SW 1271 (cell line): Measurements from ENCODE around the gene CAMK2A.
"Not testable (repeated sequence)": the region's sequence is repeated elsewhere in the genome, so short reads cannot be mapped to it uniquely, and the experiment has no call there.

Source experiments
- DNase-seq, 2 experiments: peaks; one replicate each; lab custom pipeline; 2025; lab: John Stamatoyannopoulos, UW

The CAMK2A gene

DNA sequence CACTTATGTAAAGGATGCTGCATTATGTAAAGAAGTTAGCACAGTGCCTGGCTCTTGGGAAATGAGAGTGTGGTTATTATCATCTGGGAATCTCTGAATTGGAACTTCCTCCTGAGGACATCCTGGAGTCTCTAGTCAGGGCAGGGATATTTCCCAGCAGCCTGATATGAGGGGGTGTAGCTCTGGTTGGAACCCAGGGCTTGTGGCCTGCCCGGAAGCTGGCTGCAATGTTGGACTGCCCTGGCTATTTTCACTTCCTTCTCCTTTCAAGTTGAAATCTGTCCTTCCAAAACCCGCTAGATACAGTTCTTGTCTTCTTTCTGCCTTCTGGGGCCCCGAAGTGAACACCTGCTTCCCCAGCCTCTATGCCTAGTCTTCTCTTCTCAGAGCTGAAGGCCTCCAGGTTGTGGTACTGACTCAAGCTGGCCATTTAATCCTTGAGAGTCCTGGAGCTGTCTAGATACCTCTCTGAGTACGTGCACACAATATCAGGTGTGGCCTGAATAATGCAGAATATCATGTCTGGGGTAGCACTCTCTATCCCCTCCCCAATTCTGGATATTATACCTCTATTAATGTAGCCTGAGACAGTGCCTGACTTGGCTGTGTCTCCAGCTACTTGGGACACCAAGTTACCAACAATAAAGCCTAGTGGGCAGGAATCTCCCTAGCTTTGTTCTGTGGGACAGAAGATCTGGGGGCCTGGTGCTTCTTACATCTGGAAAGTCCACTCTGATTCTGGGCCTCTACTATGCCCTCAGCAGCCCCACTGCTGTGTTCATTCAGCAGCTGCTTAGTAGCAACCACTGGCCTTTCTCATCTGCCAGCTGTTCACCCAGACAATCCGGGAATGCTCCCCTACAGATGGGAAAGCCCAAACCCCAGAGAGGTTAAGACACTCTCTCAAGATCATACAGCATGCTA is 54.7 kb downstream of the CAMK2A start:
- no peak for DNase-seq

DNA sequence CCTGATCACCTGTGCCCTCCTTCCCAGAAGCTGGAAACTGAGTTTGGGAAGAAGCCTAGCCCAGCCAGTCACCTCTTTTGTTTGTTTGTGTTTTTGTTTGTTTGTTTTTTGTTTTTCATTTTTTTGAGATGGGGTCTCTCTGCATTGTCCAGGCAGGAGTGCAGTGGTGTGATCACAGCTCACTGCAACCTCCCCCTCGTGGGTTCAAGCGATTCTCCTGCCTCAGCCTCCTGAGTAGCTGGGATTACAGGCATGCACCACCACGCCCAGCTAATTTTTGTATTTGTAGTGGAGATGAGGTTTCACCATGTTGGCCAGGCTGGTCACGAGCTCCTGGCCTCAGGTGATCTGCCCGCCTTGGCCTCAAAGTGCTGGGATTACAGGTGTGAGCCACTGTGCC is 55.9 kb downstream of the CAMK2A start:
- DNase-seq, result not testable (repeated sequence)

- DNase-seq, result no peak
Measured at GRCh38 chr5:150230842-150231241, 58.7 kb downstream of the CAMK2A start.

DNA sequence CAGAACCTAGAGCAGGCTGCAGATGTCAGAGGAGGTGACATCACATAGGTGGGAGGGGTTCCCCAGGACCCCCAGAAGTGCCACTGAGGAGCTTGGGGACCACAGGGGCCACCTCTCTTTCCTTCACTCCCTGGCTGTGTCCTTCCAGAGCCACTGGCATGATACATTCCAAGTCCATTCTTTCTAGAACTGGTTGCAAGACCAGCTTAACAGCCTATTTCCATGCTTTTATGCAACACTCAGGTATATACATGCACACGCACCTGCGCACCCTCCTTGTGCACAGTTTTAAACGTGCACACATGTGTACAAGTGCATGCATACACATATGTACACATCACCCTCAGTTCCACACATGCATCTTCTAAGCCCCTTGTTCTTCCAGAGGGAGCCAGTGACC is 60.0 kb downstream of the CAMK2A start:
- no peak for DNase-seq

DNA sequence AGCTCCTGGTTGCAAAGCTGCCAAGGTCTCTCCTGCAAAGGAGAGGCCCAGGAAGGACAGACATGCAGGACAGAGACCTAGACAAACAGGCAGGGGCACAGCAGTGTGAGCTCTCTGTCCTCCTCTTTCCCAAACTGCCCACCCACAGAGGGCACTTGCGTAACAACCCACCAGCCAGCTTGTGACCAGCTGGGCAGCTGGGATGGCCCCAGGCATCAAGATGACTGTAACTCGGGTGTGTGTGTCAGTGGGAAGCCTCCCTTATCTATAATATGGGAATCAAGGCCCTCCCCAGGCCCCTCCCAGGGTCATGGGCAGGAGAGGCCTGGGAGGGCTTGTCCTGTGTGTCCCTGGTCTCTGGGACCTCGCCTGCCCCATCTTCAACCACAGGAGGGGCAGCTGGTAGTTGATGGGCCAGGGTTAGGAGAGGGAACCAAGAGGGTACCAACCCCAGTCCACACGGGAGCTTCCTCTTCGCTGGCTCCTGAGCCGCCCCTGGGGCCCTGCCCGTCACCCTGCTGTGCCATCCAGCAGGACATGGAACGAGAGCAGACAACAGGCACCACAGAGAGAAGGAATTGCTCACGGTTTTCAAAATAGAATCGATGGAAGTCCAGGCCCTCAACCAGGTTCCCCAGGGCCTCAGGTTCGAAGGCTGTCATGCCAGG is 61.8 kb downstream of the CAMK2A start:
- no peak for DNase-seq

DNA sequence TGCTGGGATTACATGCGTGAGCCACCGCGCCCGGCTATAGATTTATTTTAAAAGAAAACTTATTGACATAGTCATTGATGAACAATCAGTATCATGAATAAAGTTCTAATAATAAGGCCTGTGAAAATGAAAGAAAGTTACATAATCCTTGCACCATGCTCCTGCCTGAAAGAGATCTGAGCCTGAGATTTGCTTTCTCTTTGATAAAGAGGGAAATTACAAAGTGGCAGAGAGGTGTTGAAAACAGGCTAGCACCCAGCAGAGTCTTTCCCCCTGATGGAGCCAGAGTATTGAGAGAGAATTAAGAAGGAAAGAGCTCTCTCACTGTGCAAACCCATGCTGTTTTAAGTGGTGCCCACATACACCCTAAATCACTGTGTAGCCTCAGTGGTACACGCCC is 62.5 kb downstream of the CAMK2A start:
- peak in 1 of 2 experiments; percentile 9 for DNase-seq

- no peak for DNase-seq
Measured at GRCh38 chr5:150224483-150225027, 65.0 kb downstream of the CAMK2A start.

GRCh38 chr5:150223474-150223873 is 66.1 kb downstream of the CAMK2A start:
- no peak for DNase-seq

DNA sequence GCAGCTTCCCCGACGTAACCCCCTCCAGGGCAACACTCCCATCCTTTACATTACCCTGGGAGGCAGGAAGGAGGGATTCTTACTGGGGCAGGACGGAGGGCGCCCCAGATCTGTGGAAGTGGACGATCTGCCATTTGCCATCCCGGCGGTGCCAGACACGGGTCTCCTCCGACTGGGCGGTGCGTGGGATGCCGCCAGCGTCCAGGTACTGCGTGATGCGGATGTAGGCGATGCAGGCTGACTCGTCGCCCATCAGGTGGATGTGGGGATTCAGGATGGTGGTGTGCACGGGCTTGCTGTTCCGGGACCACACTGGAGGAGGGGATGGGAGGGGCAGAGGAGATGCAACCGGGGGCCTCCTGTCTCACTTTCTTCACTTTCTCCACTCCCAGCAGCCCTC is 66.7 kb downstream of the CAMK2A start:
- no peak for DNase-seq

DNA sequence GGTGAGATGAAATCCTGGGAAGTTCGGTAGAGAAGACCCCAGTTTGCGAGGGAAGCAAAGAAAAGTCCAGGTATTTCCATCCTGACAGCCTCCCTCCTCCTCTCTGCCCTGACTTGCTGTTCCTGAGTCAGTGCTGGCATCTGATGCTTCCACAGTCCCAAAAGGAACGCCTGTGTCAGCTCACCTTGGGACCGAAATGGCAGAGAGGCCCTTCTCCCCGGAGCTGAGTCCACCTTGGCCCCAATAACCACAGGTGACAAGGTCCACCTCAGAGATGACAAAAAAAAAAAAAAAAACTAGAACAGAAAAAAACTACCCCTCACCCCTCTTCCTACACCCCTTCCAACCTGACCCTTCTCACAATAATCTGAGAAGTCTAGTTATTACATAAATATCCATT is 68.1 kb downstream of the CAMK2A start:
- DNase-seq, result no peak

GRCh38 chr5:150219861-150220260 is 69.7 kb downstream of the CAMK2A start:
- DNase-seq, result no peak

GRCh38 chr5:150219142-150219541 is 70.4 kb downstream of the CAMK2A start:
- DNase-seq, result no peak

DNA sequence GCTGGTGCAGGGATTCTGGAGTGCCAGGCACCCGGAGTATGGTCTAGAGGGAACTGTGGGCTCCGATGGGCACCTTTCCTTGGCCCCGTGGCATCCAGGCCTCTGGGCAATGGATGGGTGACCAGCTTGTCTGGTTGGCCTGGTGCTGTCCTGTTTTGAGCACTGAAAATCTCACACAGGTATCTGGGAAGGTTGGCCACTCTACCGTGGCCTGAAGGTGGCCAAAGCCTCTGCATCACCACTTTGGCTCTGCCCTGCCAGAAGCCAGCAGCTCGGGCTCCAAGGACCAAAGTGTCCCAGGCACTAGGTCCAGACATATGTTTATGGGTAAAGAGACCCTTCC is 70.9 kb downstream of the CAMK2A start:
- DNase-seq, result no peak

DNA sequence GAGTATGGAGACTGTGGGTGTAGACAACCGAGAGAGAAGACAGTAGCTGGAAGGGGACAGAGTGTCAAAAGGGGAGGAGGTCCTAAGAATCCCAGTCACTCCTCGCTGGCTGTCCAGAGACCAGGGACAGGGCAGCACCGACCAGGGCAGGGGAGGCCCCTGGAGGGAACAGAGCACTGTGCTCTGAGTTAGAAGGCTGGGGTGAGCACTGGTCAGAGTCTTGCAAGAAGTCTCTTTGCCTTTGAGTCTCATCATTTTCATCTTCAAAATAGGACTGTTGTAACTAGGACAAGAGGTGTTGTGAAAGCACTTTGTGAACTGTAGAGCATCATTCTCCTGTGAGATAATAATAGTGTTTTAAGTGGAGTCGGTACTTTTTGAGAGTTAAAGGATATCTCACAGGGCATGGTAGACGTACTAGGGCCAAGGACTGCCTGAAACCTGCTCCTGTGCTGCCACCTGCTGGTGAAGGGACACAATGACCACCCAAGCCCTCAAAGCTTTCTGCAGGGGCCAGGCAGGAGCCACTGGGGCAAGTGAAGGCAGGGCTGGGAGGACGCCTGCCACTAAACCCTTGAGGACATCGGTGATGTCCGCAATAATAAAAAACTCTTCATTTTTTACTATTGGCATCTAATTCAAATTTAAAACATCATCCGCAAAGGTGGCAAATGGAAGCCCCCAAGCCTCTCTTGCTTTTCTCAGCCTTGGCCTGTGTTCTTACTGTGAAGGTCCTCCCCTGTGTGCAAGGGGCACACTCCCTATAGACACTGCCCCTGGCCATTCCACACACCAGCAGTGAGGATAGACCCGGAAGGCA is 71.5 kb downstream of the CAMK2A start:
- peak; percentile 51 to 84 for DNase-seq

DNA sequence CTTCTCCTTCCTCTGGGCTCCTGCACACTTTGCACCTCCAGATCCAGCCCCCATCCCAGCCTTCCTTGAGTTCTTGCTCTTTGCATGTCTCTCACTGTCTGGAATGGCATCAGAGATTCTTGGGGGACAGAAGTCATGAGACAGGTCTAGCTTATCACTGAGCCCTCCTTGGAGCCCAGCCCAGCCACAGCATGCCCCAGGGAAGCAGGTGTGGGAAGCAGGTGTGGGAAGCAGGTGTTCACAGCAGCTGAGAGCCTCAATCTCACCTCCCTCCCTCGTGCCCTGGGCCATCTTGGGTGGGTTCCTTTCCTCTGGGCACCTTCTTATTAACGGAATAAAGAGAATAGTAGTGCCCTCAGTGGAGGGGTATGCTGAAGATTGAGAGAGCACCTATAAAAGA is 72.5 kb downstream of the CAMK2A start:
- DNase-seq, result no peak

GRCh38 chr5:150215979-150216944 is 73.3 kb downstream of the CAMK2A start:
- DNase-seq, result no peak

DNA sequence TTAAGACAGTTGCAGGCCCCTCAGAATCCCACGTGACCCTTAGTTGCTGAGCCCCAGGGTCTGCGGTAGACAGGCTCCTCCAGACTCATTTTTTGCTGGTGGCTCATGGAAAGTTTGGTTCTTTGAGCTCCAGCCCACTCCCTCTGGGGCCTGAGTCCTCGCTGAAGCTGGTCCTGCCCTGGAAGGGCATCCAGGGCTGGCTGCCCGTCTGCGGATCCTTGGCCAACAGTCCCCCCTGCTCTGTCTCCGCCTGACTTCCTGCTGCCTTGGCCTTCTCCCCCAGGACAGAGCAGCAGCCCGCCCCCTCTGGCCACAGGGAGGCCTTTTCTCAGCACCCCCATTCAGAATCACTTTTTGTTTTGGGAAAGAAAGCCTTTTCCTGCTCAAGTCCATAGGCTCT is 75.3 kb downstream of the CAMK2A start:
- DNase-seq, result no peak

- DNase-seq, result no peak
Measured at GRCh38 chr5:150213530-150213929, 76.0 kb downstream of the CAMK2A start.

DNA sequence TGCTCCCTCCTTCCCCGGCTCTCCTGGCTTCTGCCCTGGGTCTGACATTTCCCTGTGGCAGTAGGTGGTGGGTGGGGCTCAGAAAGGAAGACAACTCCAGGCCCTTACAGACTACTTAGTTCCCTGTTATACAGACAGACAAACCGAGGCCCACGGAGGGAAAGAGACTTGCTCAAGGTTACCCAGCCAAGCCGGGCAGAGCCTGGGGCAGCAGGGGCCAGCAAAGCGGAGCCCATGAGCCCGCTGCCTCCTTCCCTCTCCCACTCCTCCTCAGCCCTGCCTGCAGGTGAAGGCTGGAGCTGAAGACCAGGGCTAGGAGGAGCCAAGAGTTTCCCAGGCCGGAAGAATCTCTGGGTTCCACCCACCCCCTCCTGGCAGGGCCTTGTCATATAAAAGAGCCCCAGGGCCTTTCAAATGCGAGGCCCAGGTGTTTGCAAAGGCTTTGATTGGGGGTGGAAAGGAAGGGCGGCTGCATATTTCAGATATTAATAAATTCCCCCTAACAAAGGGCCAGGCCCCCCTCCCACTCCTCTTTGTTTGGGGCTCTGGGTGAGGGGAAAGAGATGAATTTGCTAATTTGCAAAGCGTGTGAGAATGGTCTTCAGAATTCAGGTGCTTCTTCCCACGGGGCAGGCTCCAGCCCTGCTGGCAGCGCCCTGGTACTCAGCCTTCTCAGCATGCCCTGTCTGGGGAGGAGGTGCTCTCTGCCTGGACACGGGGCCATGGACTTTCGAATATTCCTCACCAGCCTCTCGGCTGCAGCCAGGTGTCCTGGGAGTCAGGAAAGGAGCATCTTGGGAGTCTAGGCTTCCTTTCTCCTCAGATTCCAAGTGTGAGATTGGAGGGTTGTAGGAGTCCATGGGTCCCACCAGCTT is 78.2 kb downstream of the CAMK2A start:
- no peak for DNase-seq

DNA sequence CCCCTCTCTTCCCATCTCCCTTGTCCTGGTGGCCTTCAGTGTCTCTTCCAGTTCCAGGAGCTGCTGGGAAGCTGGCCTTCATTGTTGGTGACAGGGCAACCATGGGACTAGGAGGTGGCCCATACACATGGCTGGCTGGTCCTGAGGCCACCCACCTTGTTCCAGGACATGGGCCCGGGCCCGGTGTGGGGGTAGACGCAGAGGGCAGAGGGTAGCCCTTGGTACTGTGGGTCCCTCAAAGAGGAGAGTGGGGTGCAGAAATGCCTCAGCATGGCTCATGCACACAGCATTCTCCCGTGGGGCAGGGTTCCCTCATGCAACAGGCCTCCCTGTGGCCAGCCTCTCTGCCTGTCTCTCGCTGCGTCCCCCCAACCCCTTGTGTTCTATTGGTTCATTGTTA is 78.9 kb downstream of the CAMK2A start:
- DNase-seq, result no peak
